Adrenal gland (tissue), 19 donors: ENCODE results near the gene PRMT9. TPM values are rescaled to one million over a fixed set of nuclear protein-coding genes. Genes with fewer than 3 reads are reported as not detected.

Source experiments
- DNase-seq, 7 donors: peaks; one replicate each; pipeline ENCODE4 v3.0.0-alpha.2; 2019 to 2020
- H3K27ac ChIP-seq, 5 donors: fragments of 200-600 bp; sonication (generic) in 4 of 5; 1 replicate in 3 of 5; 2 replicates in 2 of 5; pipeline versions ENCODE4 v1.5.1 to v1.8.0; 2016 to 2020; ENCODE audit warnings: mild to moderate bottlenecking in 1 of 5
- H3K27me3 ChIP-seq: fragments of 200-600 bp; 2 replicates; pipeline ENCODE4 v1.8.0; 2021
- H3K36me3 ChIP-seq, 2 donors: fragments of 200-600 bp; replicated peaks in 1 of 2; 1 replicate in 1 of 2; 2 replicates in 1 of 2; pipeline versions ENCODE4 v1.5.1 to v1.8.0; 2018 to 2022
- H3K4me1 ChIP-seq, 2 donors: fragments of 200-600 bp; replicated peaks in 1 of 2; 1 replicate in 1 of 2; 2 replicates in 1 of 2; pipeline versions ENCODE4 v1.5.1 to v1.8.0; 2018 to 2021
- H3K4me3 ChIP-seq, 4 donors: fragments of 200-600 bp; sonication (generic) in 3 of 4; one replicate each; pipeline ENCODE4 v1.5.1; 2016 to 2018
- H3K9me3 ChIP-seq, 3 donors: fragments of 200-600 bp; sonication (generic) in 1 of 3; replicated peaks in 1 of 3; 1 replicate in 2 of 3; 2 replicates in 1 of 3; pipeline versions ENCODE4 v1.5.1 to v1.8.0; 2016 to 2021
- POLR2A ChIP-seq, 2 donors: fragments of 450-650 bp; IDR thresholded peaks; one replicate each; pipeline ENCODE4 v1.6.1; 2017; ENCODE audit warnings: antibody characterized with exemption in 2 of 2, mild to moderate bottlenecking in 2 of 2, moderate library complexity in 1 of 2
- WGBS, 4 donors: extraction: QIAGEN DNeasy Blood & Tissue Kit in 2 of 4; methylation state at CpG; one replicate each; pipeline versions ENCODE4 v1.1.5 to v1.1.7; 2013 to 2017; 5-methylcytosine and 5-hydroxymethylcytosine counted together
- intact Hi-C, 2 donors: fragments of 100-400 bp; cut with DNase I; formaldehyde crosslinking; loops; one replicate each; pipeline versions ENCODE4 v1.14.1 to v1.15.0; 2022 to 2023
- long read RNA-seq, 10 donors: library from polyadenylated mRNA in 3 of 10; unstranded in 2 of 10; stranded (forward) in 1 of 10; transcript quantifications; one replicate each; pipeline ENCODE4 v2.0.0 and lab custom pipeline, GENCODE V29; 2021 to 2026
- polyA plus RNA-seq, 3 donors: library from polyadenylated mRNA; stranded (reverse); fragments of 200-250 nt in 2 of 3; fragments of 350-450 nt in 1 of 3; fragmentation: Illumina TruSeq in 1 of 3; extraction: RNeasy Lipid Tissue Mini Kit (QIAGEN cat#74804) in 1 of 3; gene quantifications; one replicate each; pipeline ENCODE4 v1.2.3, GENCODE V29; 2013 to 2014
- total RNA-seq, 9 donors: library from RNA; depleted of rRNA in 4 of 9; stranded (reverse); fragments of >200 nt in 4 of 9; fragments of 120-200 nt in 1 of 9; fragmentation: NEBNext Ultra II Directional in 1 of 9; extraction: Animal tissue kit (Norgen Biotek cat#: 25700) in 1 of 9; gene quantifications; one replicate each; pipeline versions ENCODE4 v1.1.0 to v1.2.4, GENCODE V29; 2013 to 2023
- TF ChIP-seq, protein P1 (sequence below), 6 experiments: fragments of 450-650 bp in 4 of 6; fragments of 200-600 bp in 2 of 6; sonication (generic) in 1 of 6; IDR thresholded peaks; 1 replicate in 5 of 6; 2 replicates in 1 of 6; pipeline versions ENCODE4 v1.5.1 to v1.8.0; 2016 to 2021; ENCODE audit warnings: antibody characterized with exemption in 6 of 6, mild to moderate bottlenecking in 2 of 6, moderate library complexity in 1 of 6
- donor health status: healthy with polysubstance abuse.
- donor health status: Bipolar disorder and iron deficiency.
- donor health status: DM: yes; HTN: yes; CAD: no.
- donor health status: DM: no; HTN: no; CAD: no.
- donor health status: DM: no; HTN: no; CAD: no.
- donor health status: DM: yes; HTN: yes; CAD: no.

Gene PRMT9
- total RNA-seq: 10 to 100 TPM in 5 of 9 donors, 1 to 10 TPM in 4; 5.4 to 19.6 (median 10.6) TPM
- 10 to 100 TPM; 11.9 to 13.3 (median 12.0) TPM for polyA plus RNA-seq
- long read RNA-seq, donor 1, partial matches to known transcripts: 10 of 12 reads
- long read RNA-seq, donor 1, other reads (novel, unspliced or antisense): 0 of 12 reads
- long read RNA-seq, donor 2, partial matches to known transcripts: 14 of 16 reads
- long read RNA-seq, donor 2, other reads (novel, unspliced or antisense): 0 of 16 reads
- long read RNA-seq, donor 3, partial matches to known transcripts: 0 of 1 reads
- long read RNA-seq, donor 3, other reads (novel, unspliced or antisense): 0 of 1 reads
- long read RNA-seq, donor 4, partial matches to known transcripts: 2 of 5 reads
- long read RNA-seq, donor 4, other reads (novel, unspliced or antisense): 1 of 5 reads
- long read RNA-seq, donor 5, transcript PRMT9-201 (12 exons, 3,528 nt): major isoform, 15 of 38 reads
- long read RNA-seq, donor 5, transcript PRMT9-204 (11 exons, 2,674 nt): minor isoform, 5 of 38 reads
- long read RNA-seq, donor 5, partial matches to known transcripts: 3 of 38 reads
- long read RNA-seq, donor 5, other reads (novel, unspliced or antisense): 15 of 38 reads
- long read RNA-seq, donor 6, partial matches to known transcripts: 2 of 7 reads
- long read RNA-seq, donor 6, other reads (novel, unspliced or antisense): 3 of 7 reads
- long read RNA-seq, donor 7, partial matches to known transcripts: 5 of 6 reads
- long read RNA-seq, donor 7, other reads (novel, unspliced or antisense): 0 of 6 reads
- long read RNA-seq, donor 8, partial matches to known transcripts: 14 of 19 reads
- long read RNA-seq, donor 8, other reads (novel, unspliced or antisense): 0 of 19 reads
- long read RNA-seq, donor 9, partial matches to known transcripts: 0 of 3 reads
- long read RNA-seq, donor 9, other reads (novel, unspliced or antisense): 0 of 3 reads
- long read RNA-seq, donor 10, partial matches to known transcripts: 0 of 2 reads
- long read RNA-seq, donor 10, other reads (novel, unspliced or antisense): 0 of 2 reads

DNA sequence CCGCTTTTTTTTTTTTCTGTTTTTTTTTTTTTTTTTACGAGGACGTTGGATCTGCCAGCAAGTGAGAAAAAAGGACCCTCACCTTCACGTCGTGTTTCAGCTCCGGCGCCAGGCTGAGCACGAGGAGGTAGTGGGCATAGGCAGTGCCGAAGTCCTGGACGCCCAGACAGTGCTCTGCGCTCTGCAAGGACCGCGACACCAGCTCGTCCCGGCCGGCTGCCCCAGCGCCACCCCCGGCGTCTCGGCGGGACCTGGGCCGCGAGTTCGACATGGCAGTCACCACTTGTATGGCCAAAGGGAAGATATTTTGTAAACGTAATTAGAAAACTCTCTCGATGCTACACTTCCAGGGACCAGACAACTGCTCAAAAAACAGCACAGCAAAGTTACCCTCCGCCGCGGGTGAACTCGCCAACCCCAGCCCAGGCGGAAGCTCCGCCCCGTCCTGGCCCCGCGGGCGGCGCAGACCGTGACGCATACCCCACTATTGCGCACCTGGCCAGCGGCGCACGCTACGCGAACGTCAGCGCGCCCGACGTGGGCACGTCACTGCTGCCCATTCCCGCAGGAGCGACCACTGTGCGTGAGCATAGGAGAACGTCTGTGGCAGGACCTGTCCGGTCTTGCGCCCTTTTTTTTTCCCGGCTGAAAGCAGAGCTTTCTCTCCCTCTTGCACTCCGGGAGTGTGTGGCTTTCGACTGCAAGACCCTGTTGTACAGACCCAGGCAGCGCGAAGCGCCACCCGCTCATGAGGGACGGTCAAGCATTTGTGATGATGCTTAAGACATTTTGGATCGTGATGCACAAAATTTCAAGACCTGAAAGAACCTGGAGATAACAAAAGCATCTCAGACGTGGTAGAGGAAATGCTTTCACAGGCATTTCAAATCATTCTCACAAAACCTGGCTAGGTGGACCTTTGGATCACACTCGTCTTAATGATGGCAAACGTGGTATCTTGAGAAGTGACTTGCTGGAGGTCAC, at the start of gene PRMT9:
TSS of gene PRMT9 (minus strand) at position 447 of the 984 bp plus-strand sequence. CDS start at position 271, 176 bp downstream.
- WGBS, 4 donors: 0 to 2% (median 1%) methylated on average over 37 to 69 of the region's 69 CpGs
- DNase-seq: peak; percentile 90 to 96 (median 93)
- no peaks in the 10 kb centered on the region for H3K36me3 ChIP-seq
- H3K4me3 ChIP-seq: peak within 1 kb of the TSS in 3 of 4 donors; percentile 82 to 87 (median 83)
- peaks cover 6 to 33% of the 10 kb centered on the region in 2 donors for H3K4me1 ChIP-seq
- no peaks in the 10 kb centered on the region for H3K9me3 ChIP-seq
- no peaks in the 10 kb centered on the region for H3K27me3 ChIP-seq
- peak within 1 kb of the TSS; percentile 6 to 94 (median 86) for H3K27ac ChIP-seq
- intact Hi-C loops: no loop called here
- TF ChIP-seq POLR2A (IDR thresholded peaks at IDR 0.05): peak; percentile 90 to 92
- TF ChIP-seq, protein P1, sequence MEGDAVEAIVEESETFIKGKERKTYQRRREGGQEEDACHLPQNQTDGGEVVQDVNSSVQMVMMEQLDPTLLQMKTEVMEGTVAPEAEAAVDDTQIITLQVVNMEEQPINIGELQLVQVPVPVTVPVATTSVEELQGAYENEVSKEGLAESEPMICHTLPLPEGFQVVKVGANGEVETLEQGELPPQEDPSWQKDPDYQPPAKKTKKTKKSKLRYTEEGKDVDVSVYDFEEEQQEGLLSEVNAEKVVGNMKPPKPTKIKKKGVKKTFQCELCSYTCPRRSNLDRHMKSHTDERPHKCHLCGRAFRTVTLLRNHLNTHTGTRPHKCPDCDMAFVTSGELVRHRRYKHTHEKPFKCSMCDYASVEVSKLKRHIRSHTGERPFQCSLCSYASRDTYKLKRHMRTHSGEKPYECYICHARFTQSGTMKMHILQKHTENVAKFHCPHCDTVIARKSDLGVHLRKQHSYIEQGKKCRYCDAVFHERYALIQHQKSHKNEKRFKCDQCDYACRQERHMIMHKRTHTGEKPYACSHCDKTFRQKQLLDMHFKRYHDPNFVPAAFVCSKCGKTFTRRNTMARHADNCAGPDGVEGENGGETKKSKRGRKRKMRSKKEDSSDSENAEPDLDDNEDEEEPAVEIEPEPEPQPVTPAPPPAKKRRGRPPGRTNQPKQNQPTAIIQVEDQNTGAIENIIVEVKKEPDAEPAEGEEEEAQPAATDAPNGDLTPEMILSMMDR (IDR thresholded peaks at IDR 0.05): no peak

DNA sequence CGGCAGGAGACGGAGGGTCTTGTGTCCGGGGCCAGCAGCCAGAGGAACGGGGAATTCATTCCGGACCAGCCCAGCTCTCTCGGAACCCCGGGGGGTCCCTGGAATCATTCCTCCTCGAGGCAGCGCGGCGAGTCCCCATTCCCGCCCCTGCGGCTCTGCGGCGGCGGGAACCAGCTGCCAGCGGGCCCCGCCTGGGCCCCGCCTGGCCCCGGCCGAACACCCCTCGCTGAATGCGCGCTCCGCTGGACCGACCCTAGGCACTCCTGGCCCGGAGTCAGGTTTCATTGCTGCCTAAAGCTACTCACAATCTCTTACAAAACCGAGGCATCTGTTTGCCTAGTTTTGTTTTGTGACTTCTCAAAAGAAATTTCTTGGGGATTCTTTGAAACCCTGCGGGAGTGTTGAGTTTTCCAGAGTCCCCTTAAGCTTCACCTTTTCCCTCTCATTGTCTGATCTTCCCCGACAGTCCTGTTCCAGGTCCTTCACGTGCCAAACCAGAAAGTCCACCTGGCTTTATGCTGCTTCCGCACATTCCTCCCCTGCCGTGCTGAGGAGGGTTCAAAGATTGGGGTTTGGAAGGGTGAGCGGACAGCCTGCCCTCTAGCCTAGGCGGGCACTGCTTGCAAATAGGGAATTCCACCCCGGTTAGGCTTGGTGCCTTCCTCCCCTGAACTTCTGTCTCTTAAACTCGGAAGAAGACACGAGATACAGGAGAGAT, 48.7 kb upstream of the PRMT9 start:
- no peaks in the 10 kb centered on the region for H3K9me3 ChIP-seq
- H3K4me1 ChIP-seq: peaks cover 19 to 38% of the 10 kb centered on the region in 2 donors
- peak overlapping the region; percentile 81 to 95 (median 88) for H3K4me3 ChIP-seq
- no peaks in the 10 kb centered on the region for H3K27me3 ChIP-seq
- peak; percentile 51 to 67 (median 56) for DNase-seq
- 1% methylated on average over 24 to 38 of the region's 38 CpGs for WGBS, 4 donors
- intact Hi-C loops: no loop called here
- peak overlapping the region; percentile 12 to 98 (median 94) for H3K27ac ChIP-seq
- TF ChIP-seq, protein P1 (IDR thresholded peaks at IDR 0.05): no peak
- TF ChIP-seq POLR2A (IDR thresholded peaks at IDR 0.05): no peak
- H3K36me3 ChIP-seq: no peaks in the 10 kb centered on the region

DNA sequence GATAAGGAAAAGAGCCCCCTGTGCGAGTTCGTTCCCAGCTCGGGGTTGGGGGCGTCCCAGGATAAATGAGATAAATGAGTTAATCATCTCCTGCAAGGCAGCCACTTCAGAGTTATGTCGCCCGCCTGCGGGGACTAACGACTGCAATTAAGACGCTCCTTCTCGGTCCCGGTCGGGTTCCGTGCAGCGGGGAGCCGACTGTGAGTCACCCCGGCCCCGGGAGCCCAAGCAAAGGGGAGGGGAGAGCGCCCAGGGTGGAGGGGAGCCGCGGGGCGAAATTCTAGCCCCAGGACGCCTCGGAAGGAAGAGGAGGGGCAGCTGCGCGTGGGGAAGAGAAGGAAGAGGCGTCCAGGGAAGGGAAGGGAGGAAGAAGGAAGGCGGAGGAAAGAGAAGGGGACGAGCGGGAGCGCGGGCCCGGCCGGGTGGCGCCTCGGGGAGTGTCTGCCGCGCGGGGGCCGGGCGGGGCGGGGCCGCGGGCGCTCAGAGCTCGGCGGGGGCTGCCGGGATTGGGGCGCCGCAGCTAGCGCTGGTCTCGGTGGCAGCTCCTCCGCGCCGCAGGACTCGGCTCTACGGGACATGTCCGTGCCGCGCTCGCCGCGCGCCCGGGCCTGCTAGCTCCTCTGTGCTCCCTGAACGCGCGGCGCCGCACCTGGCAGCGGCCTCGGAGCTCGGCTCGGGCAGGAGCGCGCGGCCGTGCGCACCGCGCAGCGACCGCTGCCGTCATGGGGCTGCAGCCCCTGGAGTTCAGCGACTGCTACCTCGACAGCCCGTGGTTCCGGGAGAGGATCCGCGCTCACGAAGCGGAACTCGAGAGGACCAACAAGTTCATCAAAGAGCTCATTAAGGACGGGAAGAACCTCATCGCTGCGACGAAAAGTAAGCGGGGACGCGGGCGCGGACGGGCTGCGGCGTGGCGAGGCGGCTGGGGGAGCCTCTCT, 47.9 kb upstream of the PRMT9 start, which contains the start of gene ARHGAP10:
TSS of gene ARHGAP10 (plus strand) at position 509 of the 938 bp plus-strand sequence. CDS start at position 723, 214 bp downstream.
- H3K36me3 ChIP-seq: no peaks in the 10 kb centered on the region
- peak within 1 kb of the TSS; percentile 81 to 95 (median 88) for H3K4me3 ChIP-seq
- H3K27ac ChIP-seq: peak within 1 kb of the TSS; percentile 12 to 98 (median 94)
- H3K27me3 ChIP-seq: no peaks in the 10 kb centered on the region
- DNase-seq: peak; percentile 78 to 85 (median 81)
- peaks cover 18 to 37% of the 10 kb centered on the region in 2 donors for H3K4me1 ChIP-seq
- TF ChIP-seq, protein P1 (IDR thresholded peaks at IDR 0.05): no peak
- peak; percentile 65 to 79 for TF ChIP-seq POLR2A (IDR thresholded peaks at IDR 0.05)
- intact Hi-C loops: no loop called here
- WGBS, 4 donors: 0 to 1% (median 0%) methylated on average over 36 to 106 of the region's 106 CpGs
- no peaks in the 10 kb centered on the region for H3K9me3 ChIP-seq
